ENCODE data around the gene IARS1.

- TF ChIP-seq CTCF (IDR thresholded peaks at IDR 0.05; ENCODE audit: low read depth, low read length, poor library complexity, severe bottlenecking) (no peak), EZH2phosphoT487 (IDR thresholded peaks at IDR 0.05; ENCODE audit: borderline replicate concordance, low read length) (no peak)
Observed at GRCh38 chr9:92313624-92314012, 20.1 kb upstream of the IARS1 start.

Measured in DOHH2 (cell line).